GM18867 (cell line): ENCODE results near the gene GRHL1.

Experiments used
- ATAC-seq: cut with Tn5 transposase; IDR thresholded peaks from one replicate; pipeline ENCODE4 v1.9.1; 2021; ENCODE audit warnings: mild to moderate bottlenecking, moderate library complexity; ENCODE audit not compliant: unreplicated experiment

The GRHL1 gene

GRCh38 chr2:9948721-9949120 lies 2.8 kb upstream of the GRHL1 start:
- no peak for ATAC-seq

- ATAC-seq, result no peak
Observed at GRCh38 chr2:9949239-9949991, 2.1 kb upstream of the GRHL1 start.

- no peak for ATAC-seq
Observed at GRCh38 chr2:9949992-9950520, 1.4 kb upstream of the GRHL1 start.

- peak; percentile 39 for ATAC-seq
Observed at GRCh38 chr2:9950521-9951271, 797 bp upstream of the GRHL1 start.

GRCh38 chr2:9951272-9951521 lies 296 bp upstream of the GRHL1 start:
- ATAC-seq, result no peak

GRCh38 chr2:9952286-9952737 lies 819 bp downstream of the GRHL1 start:
- no peak for ATAC-seq

- ATAC-seq, result no peak
Observed at GRCh38 chr2:9952856-9953503, 1.5 kb downstream of the GRHL1 start.

- ATAC-seq, result no peak
Observed at GRCh38 chr2:9954136-9954535, 2.6 kb downstream of the GRHL1 start.

GRCh38 chr2:9958057-9958456 lies 6.6 kb downstream of the GRHL1 start:
- ATAC-seq, result no peak

GRCh38 chr2:9959262-9959661 lies 7.8 kb downstream of the GRHL1 start:
- no peak for ATAC-seq

GRCh38 chr2:9961013-9961412 lies 9.5 kb downstream of the GRHL1 start:
- no peak for ATAC-seq

GRCh38 chr2:9964334-9964980 lies 13.0 kb downstream of the GRHL1 start:
- no peak for ATAC-seq

- peak; percentile 32 for ATAC-seq
Observed at GRCh38 chr2:9965119-9965822, 13.8 kb downstream of the GRHL1 start.

GRCh38 chr2:9966491-9967022 lies 15.1 kb downstream of the GRHL1 start:
- no peak for ATAC-seq

GRCh38 chr2:9967053-9967775 lies 15.7 kb downstream of the GRHL1 start:
- ATAC-seq, result peak; percentile 70

GRCh38 chr2:9968553-9969497 lies 17.3 kb downstream of the GRHL1 start:
- no peak for ATAC-seq

GRCh38 chr2:9970200-9971044 lies 18.9 kb downstream of the GRHL1 start:
- ATAC-seq, result no peak
